Lower lobe of right lung (tissue), 2 donors: ENCODE results near the gene DNMT3B. TPM values are rescaled to one million over a fixed set of nuclear protein-coding genes. Genes with fewer than 3 reads are reported as not detected.

Experiments
- ATAC-seq, 2 donors: fragments of 200-7000 bp; cut with Tn5 transposase; one replicate each; pipeline ENCODE4 v1.9.1; 2020 to 2022; ENCODE audit warnings: mild to moderate bottlenecking in 2 of 2, moderate library complexity in 2 of 2
- DNase-seq: peaks from one replicate; pipeline ENCODE4 v3.0.0-alpha.2; 2020
- H3K27ac ChIP-seq: fragments of 200-600 bp; one replicate; pipeline ENCODE4 v1.8.0; 2022
- H3K27me3 ChIP-seq: fragments of 200-600 bp; one replicate; pipeline ENCODE4 v1.8.0; 2022; ENCODE audit warnings: low read depth
- H3K36me3 ChIP-seq: fragments of 200-600 bp; one replicate; pipeline ENCODE4 v1.8.0; 2022; ENCODE audit warnings: mild to moderate bottlenecking
- H3K4me1 ChIP-seq: fragments of 200-600 bp; one replicate; pipeline ENCODE4 v1.8.0; 2022
- H3K4me3 ChIP-seq: fragments of 200-600 bp; one replicate; pipeline ENCODE4 v1.8.0; 2022; ENCODE audit warnings: mild to moderate bottlenecking
- H3K9me3 ChIP-seq: fragments of 200-600 bp; one replicate; pipeline ENCODE4 v1.8.0; 2022
- intact Hi-C: fragments of 100-400 bp; cut with DNase I; formaldehyde crosslinking; loops from one replicate; pipeline ENCODE4 v1.11.0; 2022
- total RNA-seq: library from RNA; stranded (reverse); fragmentation: NEBNext Ultra II Directional; extraction: Animal tissue kit (Norgen Biotek cat#: 25700); gene quantifications from one replicate; pipeline ENCODE4 v1.2.1, GENCODE V29; 2021
- TF ChIP-seq, protein P1 (sequence below): fragments of 200-600 bp; IDR thresholded peaks from one replicate; pipeline ENCODE4 v1.8.0; 2022; ENCODE audit warnings: antibody characterized with exemption, mild to moderate bottlenecking
- donor health status: DM: no; HTN: yes; CAD: no; lungs with severe emphysema.

Gene DNMT3B
- total RNA-seq, 1 donor from 2014 or later, result 1.1 TPM

GRCh38 chr20:32767418-32768198 is 5.4 kb downstream of the DNMT3B start:
- no peaks in the 10 kb centered on the region for H3K9me3 ChIP-seq
- H3K36me3 ChIP-seq, result no peaks in the 10 kb centered on the region
- no peaks in the 10 kb centered on the region for H3K27me3 ChIP-seq
- intact Hi-C loops, result no loop called here
- DNase-seq (no peak), ATAC-seq (no peak)
- TF ChIP-seq, protein P1, sequence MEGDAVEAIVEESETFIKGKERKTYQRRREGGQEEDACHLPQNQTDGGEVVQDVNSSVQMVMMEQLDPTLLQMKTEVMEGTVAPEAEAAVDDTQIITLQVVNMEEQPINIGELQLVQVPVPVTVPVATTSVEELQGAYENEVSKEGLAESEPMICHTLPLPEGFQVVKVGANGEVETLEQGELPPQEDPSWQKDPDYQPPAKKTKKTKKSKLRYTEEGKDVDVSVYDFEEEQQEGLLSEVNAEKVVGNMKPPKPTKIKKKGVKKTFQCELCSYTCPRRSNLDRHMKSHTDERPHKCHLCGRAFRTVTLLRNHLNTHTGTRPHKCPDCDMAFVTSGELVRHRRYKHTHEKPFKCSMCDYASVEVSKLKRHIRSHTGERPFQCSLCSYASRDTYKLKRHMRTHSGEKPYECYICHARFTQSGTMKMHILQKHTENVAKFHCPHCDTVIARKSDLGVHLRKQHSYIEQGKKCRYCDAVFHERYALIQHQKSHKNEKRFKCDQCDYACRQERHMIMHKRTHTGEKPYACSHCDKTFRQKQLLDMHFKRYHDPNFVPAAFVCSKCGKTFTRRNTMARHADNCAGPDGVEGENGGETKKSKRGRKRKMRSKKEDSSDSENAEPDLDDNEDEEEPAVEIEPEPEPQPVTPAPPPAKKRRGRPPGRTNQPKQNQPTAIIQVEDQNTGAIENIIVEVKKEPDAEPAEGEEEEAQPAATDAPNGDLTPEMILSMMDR, result no peak
- H3K27ac ChIP-seq, result no peak overlapping the region
- H3K4me1 ChIP-seq, result peaks cover 11% of the 10 kb centered on the region
- no peak overlapping the region for H3K4me3 ChIP-seq

DNA sequence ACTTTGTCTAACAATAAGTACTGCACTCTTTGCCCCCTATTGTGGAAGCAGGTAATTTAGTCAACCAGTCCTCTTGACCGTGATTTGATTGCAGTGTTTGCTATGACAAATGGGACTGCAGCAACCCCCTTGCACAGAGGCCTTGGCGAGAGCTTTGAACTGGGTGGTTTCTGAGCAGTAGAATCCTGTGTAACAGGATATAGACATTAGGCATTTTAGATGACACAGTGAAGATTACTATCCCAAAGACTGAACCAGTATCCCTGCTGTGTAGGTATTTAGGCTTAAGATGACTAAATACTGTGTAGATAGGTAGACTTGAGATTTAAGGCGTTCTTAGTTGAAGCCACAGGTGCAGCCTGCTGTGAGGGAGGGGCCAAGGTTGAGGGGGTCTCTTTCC is 9.9 kb downstream of the DNMT3B start:
- no peaks in the 10 kb centered on the region for H3K27me3 ChIP-seq
- TF ChIP-seq, protein P1, result no peak
- ATAC-seq (no peak), DNase-seq (no peak)
- intact Hi-C loops, result no loop called here
- H3K9me3 ChIP-seq, result no peaks in the 10 kb centered on the region
- no peak overlapping the region for H3K4me3 ChIP-seq
- H3K4me1 ChIP-seq, result no peaks in the 10 kb centered on the region
- no peak overlapping the region for H3K27ac ChIP-seq
- no peaks in the 10 kb centered on the region for H3K36me3 ChIP-seq

- H3K36me3 ChIP-seq, result no peaks in the 10 kb centered on the region
- TF ChIP-seq, protein P1, result no peak
- ATAC-seq (no peak), DNase-seq (no peak)
- H3K27me3 ChIP-seq, result no peaks in the 10 kb centered on the region
- intact Hi-C loops, result no loop called here
- no peak overlapping the region for H3K4me3 ChIP-seq
- no peaks in the 10 kb centered on the region for H3K4me1 ChIP-seq
- no peak overlapping the region for H3K27ac ChIP-seq
- H3K9me3 ChIP-seq, result no peaks in the 10 kb centered on the region
These were observed 11.0 kb downstream of the DNMT3B start for GRCh38 chr20:32773223-32773622.

GRCh38 chr20:32773855-32774254 is 11.7 kb downstream of the DNMT3B start:
- no peaks in the 10 kb centered on the region for H3K9me3 ChIP-seq
- no peaks in the 10 kb centered on the region for H3K4me1 ChIP-seq
- intact Hi-C loops, result no loop called here
- H3K4me3 ChIP-seq, result no peak overlapping the region
- TF ChIP-seq, protein P1, result no peak
- no peak overlapping the region for H3K27ac ChIP-seq
- no peaks in the 10 kb centered on the region for H3K27me3 ChIP-seq
- no peak for ATAC-seq
- H3K36me3 ChIP-seq, result no peaks in the 10 kb centered on the region
- no peak for DNase-seq

GRCh38 chr20:32775336-32775991 is 13.3 kb downstream of the DNMT3B start:
- no peak overlapping the region for H3K27ac ChIP-seq
- TF ChIP-seq, protein P1, result no peak
- H3K27me3 ChIP-seq, result no peaks in the 10 kb centered on the region
- no peak for DNase-seq
- H3K4me3 ChIP-seq, result no peak overlapping the region
- no peak for ATAC-seq
- H3K4me1 ChIP-seq, result no peaks in the 10 kb centered on the region
- intact Hi-C loops, result no loop called here
- no peaks in the 10 kb centered on the region for H3K9me3 ChIP-seq
- no peaks in the 10 kb centered on the region for H3K36me3 ChIP-seq
